ENCODE measurements around the gene CAPN15. TPM values are rescaled to one million over a fixed set of nuclear protein-coding genes. Genes with fewer than 3 reads are reported as not detected.

The CAPN15 gene
- total RNA-seq, 1 donor from 2014 or later = 38.7 TPM

- Histone ChIP-seq H3K9ac (ENCODE audit: low read length) (peak overlapping the region; percentile 41), H3K4me1 (ENCODE audit: insufficient read depth, low read length) (peaks cover 25% of the 10 kb centered on the region), H4K20me1 (ENCODE audit: insufficient read depth, low read length) (peaks cover 94% of the 10 kb centered on the region), H3K36me3 (ENCODE audit: insufficient read depth, low read length) (no peaks in the 10 kb centered on the region), H3K4me3 (ENCODE audit: insufficient read depth, low read depth, low read length) (no peak overlapping the region), H3K27ac (ENCODE audit: low read depth, low read length) (no peak overlapping the region), H2AFZ (ENCODE audit: low read depth, low read length) (no peak overlapping the region), H3K9me3 (ENCODE audit: insufficient read depth, low read depth, low read length) (no peaks in the 10 kb centered on the region), H3K79me2 (ENCODE audit: insufficient read depth, low read length) (peaks cover 97% of the 10 kb centered on the region), H3K4me2 (ENCODE audit: low read length) (peak overlapping the region; percentile 72), H3K27me3 (ENCODE audit: insufficient read depth, low read length) (no peaks in the 10 kb centered on the region)
- Mint-ChIP-seq H3K27ac (ENCODE audit: unreplicated experiment) (no peak overlapping the region), H3K36me3 (ENCODE audit: low read depth, unreplicated experiment) (no peaks in the 10 kb centered on the region), H3K4me3 (ENCODE audit: unreplicated experiment) (no peak overlapping the region), H3K9me3 (ENCODE audit: unreplicated experiment) (no peaks in the 10 kb centered on the region), H3K4me1 (ENCODE audit: low read depth, unreplicated experiment) (peaks cover 1% of the 10 kb centered on the region), H3K27me3 (ENCODE audit: low read depth, unreplicated experiment) (no peaks in the 10 kb centered on the region)
- FAIRE-seq (no peak), DNase-seq (ENCODE audit: low read depth) (no peak)
- TF ChIP-seq EZH2 (IDR thresholded peaks at IDR 0.05; ENCODE audit: insufficient read depth, low read length) (no peak), CTCF (IDR thresholded peaks at IDR 0.05; ENCODE audit: insufficient read depth, low read depth, low read length) (no peak)
Measured at GRCh38 chr16:534856-535445, 7.4 kb downstream of the CAPN15 start.

- Mint-ChIP-seq H3K27me3 (ENCODE audit: low read depth, unreplicated experiment) (no peaks in the 10 kb centered on the region), H3K36me3 (ENCODE audit: low read depth, unreplicated experiment) (no peaks in the 10 kb centered on the region), H3K9me3 (ENCODE audit: unreplicated experiment) (no peaks in the 10 kb centered on the region), H3K4me1 (ENCODE audit: low read depth, unreplicated experiment) (no peaks in the 10 kb centered on the region), H3K27ac (ENCODE audit: unreplicated experiment) (peak overlapping the region; percentile 75), H3K4me3 (ENCODE audit: unreplicated experiment) (no peak overlapping the region)
- DNase-seq (ENCODE audit: low read depth) (peak; percentile 65), FAIRE-seq (no peak)
- Histone ChIP-seq H3K9ac (ENCODE audit: low read length) (peak overlapping the region; percentile 41), H2AFZ (ENCODE audit: low read depth, low read length) (no peak overlapping the region), H3K4me2 (ENCODE audit: low read length) (peak overlapping the region; percentile 72), H3K4me3 (ENCODE audit: insufficient read depth, low read depth, low read length) (no peak overlapping the region), H3K79me2 (ENCODE audit: insufficient read depth, low read length) (peaks cover 97% of the 10 kb centered on the region), H3K27ac (ENCODE audit: low read depth, low read length) (peak overlapping the region; percentile 4), H4K20me1 (ENCODE audit: insufficient read depth, low read length) (peaks cover 94% of the 10 kb centered on the region), H3K9me3 (ENCODE audit: insufficient read depth, low read depth, low read length) (no peaks in the 10 kb centered on the region), H3K4me1 (ENCODE audit: insufficient read depth, low read length) (peaks cover 29% of the 10 kb centered on the region), H3K36me3 (ENCODE audit: insufficient read depth, low read length) (no peaks in the 10 kb centered on the region), H3K27me3 (ENCODE audit: insufficient read depth, low read length) (no peaks in the 10 kb centered on the region)
- TF ChIP-seq EZH2 (IDR thresholded peaks at IDR 0.05; ENCODE audit: insufficient read depth, low read length) (no peak), CTCF (IDR thresholded peaks at IDR 0.05; ENCODE audit: insufficient read depth, low read depth, low read length) (no peak)
Measured at GRCh38 chr16:535446-536405, 8.2 kb downstream of the CAPN15 start.
